ENCODE data around the gene FBLN5. TPM values are rescaled to one million over a fixed set of nuclear protein-coding genes. Genes with fewer than 3 reads are reported as not detected.

The FBLN5 gene
- total RNA-seq, 2 experiments from 2014 or later: 1.3 to 1.4 TPM

DNA sequence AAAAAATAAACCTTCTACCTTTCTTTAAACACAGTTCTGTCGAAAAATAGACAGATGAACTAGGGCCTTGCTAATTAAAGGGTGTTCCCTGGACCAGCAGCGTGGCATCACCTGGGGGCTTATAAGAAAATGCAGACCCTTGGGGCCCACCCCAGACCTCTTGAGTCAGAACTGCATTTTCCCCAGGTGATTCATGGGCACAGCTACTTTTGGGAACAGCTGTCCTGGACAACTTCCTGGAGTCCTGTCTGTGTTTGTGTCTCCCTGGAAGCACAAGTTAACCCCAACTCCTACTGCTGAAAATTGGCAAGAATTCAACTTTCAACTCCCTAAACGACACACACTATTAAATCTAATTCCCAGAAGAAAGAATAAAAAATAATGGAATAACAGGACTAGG lies 17.8 kb downstream of the FBLN5 start:
- Mint-ChIP-seq H3K4me3 (no peak overlapping the region), H3K36me3 (ENCODE audit: low read depth) (no peaks in the 10 kb centered on the region), H3K27ac (no peak overlapping the region), H3K4me1 (ENCODE audit: low read depth) (no peaks in the 10 kb centered on the region), H3K9me3 (no peaks in the 10 kb centered on the region), H3K27me3 (no peaks in the 10 kb centered on the region)
- ATAC-seq: no peak
- POLR2A ChIA-PET: no interaction called here
- CTCF ChIA-PET: interaction anchor here (1.3 kb wide), 1 partner anchor 9 kb away, joined by 4 read pairs; no protein-coding TSS in a partner anchor
- TF ChIP-seq, protein P1, sequence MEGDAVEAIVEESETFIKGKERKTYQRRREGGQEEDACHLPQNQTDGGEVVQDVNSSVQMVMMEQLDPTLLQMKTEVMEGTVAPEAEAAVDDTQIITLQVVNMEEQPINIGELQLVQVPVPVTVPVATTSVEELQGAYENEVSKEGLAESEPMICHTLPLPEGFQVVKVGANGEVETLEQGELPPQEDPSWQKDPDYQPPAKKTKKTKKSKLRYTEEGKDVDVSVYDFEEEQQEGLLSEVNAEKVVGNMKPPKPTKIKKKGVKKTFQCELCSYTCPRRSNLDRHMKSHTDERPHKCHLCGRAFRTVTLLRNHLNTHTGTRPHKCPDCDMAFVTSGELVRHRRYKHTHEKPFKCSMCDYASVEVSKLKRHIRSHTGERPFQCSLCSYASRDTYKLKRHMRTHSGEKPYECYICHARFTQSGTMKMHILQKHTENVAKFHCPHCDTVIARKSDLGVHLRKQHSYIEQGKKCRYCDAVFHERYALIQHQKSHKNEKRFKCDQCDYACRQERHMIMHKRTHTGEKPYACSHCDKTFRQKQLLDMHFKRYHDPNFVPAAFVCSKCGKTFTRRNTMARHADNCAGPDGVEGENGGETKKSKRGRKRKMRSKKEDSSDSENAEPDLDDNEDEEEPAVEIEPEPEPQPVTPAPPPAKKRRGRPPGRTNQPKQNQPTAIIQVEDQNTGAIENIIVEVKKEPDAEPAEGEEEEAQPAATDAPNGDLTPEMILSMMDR (IDR thresholded peaks at IDR 0.05): no peak
- intact Hi-C loops (cut with micrococcal nuclease): no loop called here
- DNase-seq: no peak

DNA sequence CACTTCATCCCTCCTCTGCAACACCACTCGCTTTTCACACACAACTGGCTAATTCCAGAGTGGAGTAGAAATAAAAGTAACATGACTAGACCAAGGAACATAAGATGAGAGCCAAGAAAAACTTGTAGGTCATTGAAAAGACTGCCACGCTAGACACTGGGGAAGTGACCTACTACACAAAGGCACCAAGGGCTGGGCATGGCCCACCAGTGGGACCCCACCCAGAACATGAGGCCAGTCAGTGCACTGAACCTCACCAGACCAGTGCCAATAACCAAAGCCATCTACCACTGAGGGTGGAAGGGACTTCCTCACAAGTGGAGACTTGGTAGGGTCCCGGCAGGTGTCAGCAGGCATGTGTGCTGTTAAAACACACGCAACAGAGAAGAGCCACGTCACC lies 19.7 kb downstream of the FBLN5 start:
- H3K4me1 Mint-ChIP-seq (ENCODE audit: low read depth): no peaks in the 10 kb centered on the region
- TF ChIP-seq, protein P1 (IDR thresholded peaks at IDR 0.05): no peak
- CTCF ChIA-PET: no interaction called here

DNA sequence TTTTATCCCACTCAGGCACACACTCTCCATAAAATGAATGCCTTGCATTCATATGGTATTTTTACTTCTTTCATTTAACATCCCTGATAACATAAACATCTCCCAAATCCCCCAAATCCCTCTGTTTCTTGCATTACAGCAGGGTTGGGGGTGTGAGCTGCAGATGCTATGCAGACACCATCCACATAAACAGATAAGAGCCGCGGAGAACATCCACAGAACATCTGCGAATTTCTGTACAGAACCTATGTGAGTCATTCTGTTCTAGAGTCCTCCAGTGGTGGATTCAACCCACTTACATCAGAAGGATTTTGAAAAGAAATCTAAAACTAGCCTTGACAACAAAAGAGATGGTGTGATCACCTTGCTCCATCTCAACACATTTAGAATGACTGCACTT lies 20.3 kb downstream of the FBLN5 start:
- ATAC-seq (no peak), DNase-seq (no peak)
- Mint-ChIP-seq H3K27me3 (no peaks in the 10 kb centered on the region), H3K4me3 (no peak overlapping the region), H3K36me3 (ENCODE audit: low read depth) (no peaks in the 10 kb centered on the region), H3K4me1 (ENCODE audit: low read depth) (no peaks in the 10 kb centered on the region), H3K9me3 (no peaks in the 10 kb centered on the region), H3K27ac (no peak overlapping the region)
- intact Hi-C loops (cut with micrococcal nuclease): no loop called here
- TF ChIP-seq, protein P1 (IDR thresholded peaks at IDR 0.05): no peak
- POLR2A ChIA-PET: no interaction called here
- CTCF ChIA-PET: interaction anchor here (1.2 kb wide), 1 partner anchor 70 kb away, joined by 5 read pairs; no protein-coding TSS in a partner anchor

More for the DNA sequence above, 19.7 kb downstream of the FBLN5 start:
- Mint-ChIP-seq H3K27me3 (no peaks in the 10 kb centered on the region), H3K36me3 (ENCODE audit: low read depth) (no peaks in the 10 kb centered on the region), H3K9me3 (no peaks in the 10 kb centered on the region), H3K4me3 (no peak overlapping the region), H3K27ac (no peak overlapping the region)
- ATAC-seq (no peak), DNase-seq (no peak)
- POLR2A ChIA-PET: no interaction called here
- intact Hi-C loops (cut with micrococcal nuclease): no loop called here

DNA sequence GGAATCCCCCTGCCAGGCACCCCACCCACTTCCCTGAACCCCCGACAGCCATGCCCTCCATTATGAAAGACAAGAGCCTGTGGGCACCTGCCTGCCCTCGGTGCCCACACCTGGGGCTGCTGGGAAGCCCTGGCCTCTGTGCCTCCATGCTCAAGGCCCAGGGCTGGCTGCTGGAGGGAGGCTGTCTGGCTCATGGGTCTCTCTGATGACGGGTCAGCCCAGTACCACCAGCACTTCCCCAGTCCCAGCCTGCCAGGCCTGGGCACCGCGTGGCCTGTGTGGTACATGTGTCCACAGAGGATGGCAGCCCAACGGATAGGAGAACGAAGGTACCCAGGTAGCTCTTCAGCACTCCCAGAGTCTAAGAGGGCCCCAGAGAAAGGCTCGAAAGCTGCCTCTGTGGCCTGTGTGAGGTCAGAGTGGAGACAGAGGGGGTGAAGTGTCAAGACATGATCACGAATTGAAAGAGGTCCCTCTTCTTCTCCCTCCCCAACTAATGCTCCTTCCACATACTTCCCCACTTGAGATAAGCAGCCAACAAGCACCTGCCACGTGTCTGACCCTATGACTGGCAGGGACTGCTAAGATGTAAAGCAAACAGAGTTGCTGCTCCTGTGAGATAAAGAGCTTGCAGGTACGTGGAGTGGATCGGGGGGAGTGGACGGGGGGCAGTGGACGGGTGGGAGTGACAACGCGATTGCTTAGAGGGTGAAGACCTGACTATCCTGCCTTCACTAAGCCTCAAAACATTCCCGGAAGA lies 21.2 kb downstream of the FBLN5 start:
- H3K36me3 Mint-ChIP-seq (ENCODE audit: low read depth): no peaks in the 10 kb centered on the region
- H3K4me1 Mint-ChIP-seq (ENCODE audit: low read depth): no peaks in the 10 kb centered on the region
- TF ChIP-seq, protein P1 (IDR thresholded peaks at IDR 0.05): no peak
- no peaks in the 10 kb centered on the region for H3K27me3 Mint-ChIP-seq
- DNase-seq (no peak), ATAC-seq (no peak)
- no peak overlapping the region for H3K4me3 Mint-ChIP-seq
- intact Hi-C loops (cut with micrococcal nuclease): no loop called here
- no peaks in the 10 kb centered on the region for H3K9me3 Mint-ChIP-seq
- POLR2A ChIA-PET: no interaction called here
- no peak overlapping the region for H3K27ac Mint-ChIP-seq
- CTCF ChIA-PET: interaction anchor here (0.8 to 1.2 kb wide), 2 partner anchors 71 kb away, joined by 3 to 5 read pairs; no protein-coding TSS in a partner anchor

DNA sequence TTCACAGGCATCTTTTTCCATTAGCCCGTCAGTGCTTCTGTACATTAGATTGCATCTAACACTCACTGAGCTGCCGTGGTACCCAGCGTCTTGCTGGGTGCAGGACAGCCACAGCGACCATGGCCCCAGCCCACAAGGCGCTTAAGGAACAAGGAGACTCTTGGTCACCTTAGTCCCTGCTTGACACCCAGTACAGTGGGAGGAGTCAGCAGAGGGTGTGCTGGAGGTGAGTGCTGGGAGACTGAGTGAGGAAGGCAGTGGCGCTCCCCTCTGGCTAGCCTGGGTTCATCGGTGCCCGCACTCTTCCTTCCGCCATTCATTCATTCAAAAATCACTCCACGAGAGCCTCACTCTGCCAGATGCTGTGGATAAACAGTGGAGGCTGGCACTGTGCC lies 21.8 kb downstream of the FBLN5 start:
- Mint-ChIP-seq H3K36me3 (ENCODE audit: low read depth) (no peaks in the 10 kb centered on the region), H3K9me3 (no peaks in the 10 kb centered on the region), H3K27me3 (no peaks in the 10 kb centered on the region), H3K4me1 (ENCODE audit: low read depth) (no peaks in the 10 kb centered on the region), H3K27ac (no peak overlapping the region), H3K4me3 (no peak overlapping the region)
- no peak for DNase-seq
- intact Hi-C loops (cut with micrococcal nuclease): no loop called here
- CTCF ChIA-PET: interaction anchor here (0.8 to 2.3 kb wide), 2 partner anchors 15 to 71 kb away, joined by 3 to 11 read pairs; no protein-coding TSS in a partner anchor
- POLR2A ChIA-PET: interaction anchor here (1.1 kb wide), 1 partner anchor 8 kb away, joined by 3 read pairs; no protein-coding TSS in a partner anchor
- no peak for ATAC-seq
- TF ChIP-seq, protein P1 (IDR thresholded peaks at IDR 0.05): no peak

Measured in activated CD8-positive, alpha-beta T cell treated with anti-CD3 and anti-CD28 coated beads for 36 hours (primary cell).